CD4-positive, alpha-beta memory T cell (primary cell): Measurements from ENCODE around the gene ASB7. TPM values are rescaled to one million over a fixed set of nuclear protein-coding genes. Genes with fewer than 3 reads are reported as not detected.

Source experiments
- CTCF ChIA-PET: fragments of 350-600 bp; sonication (Branson Sonifier 250); formaldehyde crosslinking; loops from one replicate; lab custom pipeline; 2021; ENCODE audit warnings: inconsistent platforms; ENCODE audit not compliant: partially characterized antibody; lab: Charles Lee
- POLR2A ChIA-PET: fragments of 350-600 bp; sonication (Branson Sonifier 250); formaldehyde crosslinking; loops from one replicate; lab custom pipeline; 2021; ENCODE audit not compliant: partially characterized antibody; lab: Charles Lee
- DNase-seq, 5 donors: peaks; one replicate each; pipeline versions ENCODE4 v3.0.0 to v3.0.0-alpha.2; 2020 to 2022; ENCODE audit warnings: mixed read lengths in 1 of 5
- H3K27ac ChIP-seq: one replicate; pipeline ENCODE4 v1.7.0; 2013; ENCODE audit warnings: low read depth, low read length
- H3K27me3 ChIP-seq: 2 replicates; pipeline ENCODE4 v1.7.0; 2013; ENCODE audit warnings: mild to moderate bottlenecking, low read length, moderate library complexity; ENCODE audit not compliant: insufficient read depth
- H3K36me3 ChIP-seq: 2 replicates; pipeline ENCODE4 v1.7.0; 2013; ENCODE audit warnings: mild to moderate bottlenecking, low read length, moderate library complexity; ENCODE audit not compliant: insufficient read depth
- H3K4me1 ChIP-seq: 2 replicates; pipeline ENCODE4 v1.7.0; 2013; ENCODE audit warnings: mild to moderate bottlenecking, low read length, moderate library complexity; ENCODE audit not compliant: insufficient read depth
- H3K4me3 ChIP-seq, 2 donors: one replicate each; pipeline ENCODE4 v1.7.0; 2013; ENCODE audit warnings: low read length in 2 of 2, mild to moderate bottlenecking in 1 of 2
- H3K9me3 ChIP-seq, 2 donors: one replicate each; pipeline ENCODE4 v1.7.0; 2013; ENCODE audit warnings: low read length in 2 of 2, control low read depth in 1 of 2; ENCODE audit not compliant: control insufficient read depth in 1 of 2
- H3K27ac Mint-ChIP-seq, 7 donors: one replicate each; pipeline ENCODE4 v1.8.0; 2020 to 2021; ENCODE audit warnings: mixed read lengths in 7 of 7, mild to moderate bottlenecking in 6 of 7, inconsistent platforms in 3 of 7, moderate library complexity in 3 of 7
- H3K27me3 Mint-ChIP-seq, 2 donors: one replicate each; pipeline ENCODE4 v1.8.0; 2020 to 2021; ENCODE audit warnings: mixed read lengths in 2 of 2
- H3K36me3 Mint-ChIP-seq, 2 donors: one replicate each; pipeline ENCODE4 v1.8.0; 2020 to 2021; ENCODE audit warnings: mixed read lengths in 2 of 2, inconsistent platforms in 1 of 2, mild to moderate bottlenecking in 1 of 2
- H3K4me1 Mint-ChIP-seq, 4 donors: one replicate each; pipeline ENCODE4 v1.8.0; 2020 to 2021; ENCODE audit warnings: mixed read lengths in 4 of 4, mild to moderate bottlenecking in 1 of 4
- H3K4me3 Mint-ChIP-seq, 8 donors: one replicate each; pipeline ENCODE4 v1.8.0; 2020 to 2021; ENCODE audit warnings: mixed read lengths in 8 of 8, mild to moderate bottlenecking in 7 of 8, moderate library complexity in 6 of 8, inconsistent platforms in 3 of 8
- H3K9me3 Mint-ChIP-seq, 8 donors: one replicate each; pipeline ENCODE4 v1.8.0; 2020 to 2021; ENCODE audit warnings: mixed read lengths in 8 of 8, mild to moderate bottlenecking in 5 of 8, inconsistent platforms in 3 of 8, moderate library complexity in 1 of 8
- intact Hi-C: fragments of 100-400 bp; cut with micrococcal nuclease; formaldehyde crosslinking; loops from one replicate; pipeline ENCODE4 v1.15.1; 2023
- polyA plus RNA-seq, 2 donors: library from polyadenylated mRNA; unstranded; fragments of 300-500 nt; fragmentation: Illumina TruSeq; gene quantifications; one replicate each; pipeline ENCODE4 v1.2.3, GENCODE V29; 2021
- total RNA-seq, 2 experiments: library from RNA; stranded (reverse); gene quantifications; one replicate each; pipeline ENCODE4 v1.2.3, GENCODE V29; 2021

The ASB7 gene
- total and polyA plus RNA-seq, 4 experiments from 2014 or later, result 14.3 to 20.0 (median 17.7) TPM

DNA sequence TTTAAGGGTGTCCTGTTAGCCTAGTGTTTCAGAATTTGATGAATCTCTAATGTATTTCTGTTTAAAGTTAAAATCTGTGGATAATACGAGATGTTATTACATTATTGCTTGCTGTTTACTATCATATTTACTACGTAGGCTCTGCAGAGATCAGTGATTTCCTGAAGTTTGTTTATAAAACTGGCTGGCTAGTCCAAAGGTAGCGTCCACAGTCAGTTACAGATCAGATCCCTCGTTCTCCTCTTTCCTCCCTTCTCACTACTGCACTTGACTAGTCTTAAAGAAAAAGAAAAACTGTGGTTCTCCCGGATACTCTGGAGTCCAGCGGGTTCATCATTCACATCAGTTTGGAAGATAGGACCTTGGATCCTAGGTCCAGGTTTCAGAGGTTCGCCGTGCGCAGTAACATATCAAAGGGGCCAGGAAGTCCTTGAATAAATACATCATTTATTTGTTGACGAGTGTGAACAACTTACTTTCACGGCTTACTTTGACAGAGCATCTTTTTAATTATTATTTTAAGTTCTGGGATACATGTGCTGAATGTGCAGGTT, 35.9 kb downstream of the ASB7 start:
- Histone ChIP-seq H3K9me3 (no peaks in the 10 kb centered on the region), H3K4me1 (peaks cover 27% of the 10 kb centered on the region), H3K4me3 (no peak overlapping the region), H3K27ac (no peak overlapping the region), H3K36me3 (no peaks in the 10 kb centered on the region), H3K27me3 (no peaks in the 10 kb centered on the region)
- no peaks in the 10 kb centered on the region for H3K9me3 Mint-ChIP-seq
- intact Hi-C loops, result no loop called here
- ChIA-PET POLR2A (no interaction called here), CTCF (interaction anchor here (1.3 kb wide), 1 partner anchor 17 kb away, joined by 3 read pairs; no protein-coding TSS in a partner anchor)
- H3K36me3 Mint-ChIP-seq, result peaks cover 13 to 16% of the 10 kb centered on the region in 2 donors
- peaks cover 50 to 84% (median 62%) of the 10 kb centered on the region in 4 donors for H3K4me1 Mint-ChIP-seq
- DNase-seq, result no peak
- H3K27me3 Mint-ChIP-seq, result no peaks in the 10 kb centered on the region
- H3K4me3 Mint-ChIP-seq, result peak overlapping the region in 3 of 8 donors; percentile 46 to 54 (median 50)
- H3K27ac Mint-ChIP-seq, result no peak overlapping the region

DNA sequence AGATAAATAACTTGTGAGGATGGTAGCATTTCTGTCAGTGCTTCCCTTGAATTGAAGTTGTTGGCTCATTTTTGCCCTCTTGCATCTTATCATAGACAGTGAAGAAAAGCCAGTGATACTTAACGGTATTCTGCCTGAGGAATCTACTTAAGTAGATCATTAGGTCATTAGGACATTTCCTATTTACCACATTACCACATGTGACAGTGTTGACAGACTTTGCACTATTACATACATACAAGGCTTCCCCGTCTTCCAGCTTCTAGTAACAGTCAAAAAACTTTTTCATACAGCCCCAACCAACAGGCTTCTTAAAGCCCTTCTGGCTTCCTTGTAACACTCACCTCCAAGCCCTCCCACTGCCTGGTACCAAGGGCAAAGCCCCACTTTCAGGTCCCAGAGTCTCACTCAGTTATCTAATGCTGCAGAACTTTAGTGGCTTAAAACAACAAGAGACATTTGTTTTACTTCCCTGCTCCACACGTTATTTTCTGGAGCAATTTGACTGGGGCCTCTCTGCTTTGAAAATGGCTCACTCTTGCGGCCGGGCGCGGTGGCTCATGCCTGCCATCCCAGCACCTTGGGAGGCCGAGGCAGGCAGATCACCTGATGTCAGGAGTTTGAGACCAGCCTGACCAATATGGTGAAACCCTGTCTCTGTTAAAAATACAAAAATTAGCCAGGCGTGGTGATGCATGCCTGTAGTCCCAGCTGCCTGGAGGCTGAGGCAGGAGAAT, 40.0 kb downstream of the ASB7 start:
- peaks cover 11% of the 10 kb centered on the region for H3K4me1 ChIP-seq
- no peaks in the 10 kb centered on the region for H3K9me3 ChIP-seq
- ChIA-PET POLR2A (no interaction called here), CTCF (no interaction called here)
- no peak overlapping the region for H3K27ac ChIP-seq
- H3K27me3 ChIP-seq, result no peaks in the 10 kb centered on the region
- H3K36me3 Mint-ChIP-seq, result peaks cover 6 to 8% of the 10 kb centered on the region in 2 donors
- peak overlapping the region in 3 of 7 donors; percentile 29 to 87 (median 43) for H3K27ac Mint-ChIP-seq
- intact Hi-C loops, result no loop called here
- H3K36me3 ChIP-seq, result no peaks in the 10 kb centered on the region
- no peak for DNase-seq
- H3K27me3 Mint-ChIP-seq, result no peaks in the 10 kb centered on the region
- peaks cover 34 to 62% (median 37%) of the 10 kb centered on the region in 4 donors for H3K4me1 Mint-ChIP-seq
- H3K4me3 ChIP-seq, result no peak overlapping the region
- no peaks in the 10 kb centered on the region for H3K9me3 Mint-ChIP-seq
- no peak overlapping the region for H3K4me3 Mint-ChIP-seq

DNA sequence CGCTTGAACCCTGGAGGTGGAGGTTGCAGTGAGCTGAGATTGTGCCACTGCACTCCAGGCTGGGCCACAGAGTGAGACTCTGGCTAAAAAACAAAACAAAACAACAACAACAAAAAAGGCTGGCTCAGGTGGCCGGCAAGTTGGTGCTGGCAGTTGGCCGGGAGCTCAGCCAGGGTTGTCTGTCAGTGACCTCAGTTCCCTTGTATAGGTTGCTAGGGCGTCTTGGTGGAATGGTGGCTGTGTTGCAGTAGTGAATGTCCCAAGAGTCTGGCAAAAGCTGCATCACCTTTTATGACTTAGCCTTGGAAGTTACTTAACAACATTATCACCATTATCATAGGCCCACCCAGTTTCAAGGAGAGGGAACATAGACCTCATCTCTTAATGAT, 40.6 kb downstream of the ASB7 start:
- peaks cover 5 to 8% of the 10 kb centered on the region in 2 donors for H3K36me3 Mint-ChIP-seq
- intact Hi-C loops, result no loop called here
- no peaks in the 10 kb centered on the region for H3K27me3 Mint-ChIP-seq
- POLR2A ChIA-PET, result no interaction called here
- Histone ChIP-seq H3K9me3 (no peaks in the 10 kb centered on the region), H3K4me1 (peaks cover 11% of the 10 kb centered on the region), H3K27me3 (no peaks in the 10 kb centered on the region), H3K36me3 (no peaks in the 10 kb centered on the region), H3K27ac (no peak overlapping the region), H3K4me3 (no peak overlapping the region)
- CTCF ChIA-PET, result no interaction called here
- DNase-seq, result no peak
- H3K4me3 Mint-ChIP-seq, result no peak overlapping the region
- H3K27ac Mint-ChIP-seq, result no peak overlapping the region
- no peaks in the 10 kb centered on the region for H3K9me3 Mint-ChIP-seq
- H3K4me1 Mint-ChIP-seq, result peaks cover 32 to 60% (median 36%) of the 10 kb centered on the region in 4 donors

DNA sequence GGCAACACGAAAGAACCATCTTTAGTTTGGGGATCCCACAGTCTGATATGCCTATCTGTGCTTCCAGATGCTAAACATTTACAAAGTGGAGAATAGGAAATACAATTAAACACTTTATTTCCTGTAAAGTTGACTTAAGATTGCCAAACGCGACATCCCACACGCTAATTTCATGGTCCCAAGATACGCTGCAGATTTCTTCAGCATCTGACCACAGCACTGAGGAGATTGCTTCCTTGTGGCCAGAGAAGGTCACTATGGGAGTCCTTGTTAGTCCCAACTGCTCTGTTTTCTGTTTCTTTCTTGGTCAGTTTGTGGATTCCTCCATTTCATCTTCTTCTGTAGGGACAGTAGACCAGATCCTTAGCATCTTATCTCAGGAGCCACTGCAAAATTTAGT, 43.3 kb downstream of the ASB7 start:
- no peaks in the 10 kb centered on the region for H3K27me3 ChIP-seq
- no peak overlapping the region for H3K4me3 ChIP-seq
- H3K9me3 ChIP-seq, result no peaks in the 10 kb centered on the region
- peaks cover 11% of the 10 kb centered on the region for H3K4me1 ChIP-seq
- ChIA-PET CTCF (no interaction called here), POLR2A (no interaction called here)
- H3K27ac ChIP-seq, result no peak overlapping the region
- H3K27me3 Mint-ChIP-seq, result no peaks in the 10 kb centered on the region
- DNase-seq, result no peak
- no peak overlapping the region for H3K4me3 Mint-ChIP-seq
- no peaks in the 10 kb centered on the region for H3K9me3 Mint-ChIP-seq
- H3K27ac Mint-ChIP-seq, result peak overlapping the region in 1 of 7 donors; percentile 0
- intact Hi-C loops, result no loop called here
- H3K36me3 ChIP-seq, result peaks cover 5% of the 10 kb centered on the region
- H3K4me1 Mint-ChIP-seq, result peaks cover 22 to 41% (median 23%) of the 10 kb centered on the region in 4 donors
- H3K36me3 Mint-ChIP-seq, result peaks cover 0 to 26% of the 10 kb centered on the region in 2 donors

DNA sequence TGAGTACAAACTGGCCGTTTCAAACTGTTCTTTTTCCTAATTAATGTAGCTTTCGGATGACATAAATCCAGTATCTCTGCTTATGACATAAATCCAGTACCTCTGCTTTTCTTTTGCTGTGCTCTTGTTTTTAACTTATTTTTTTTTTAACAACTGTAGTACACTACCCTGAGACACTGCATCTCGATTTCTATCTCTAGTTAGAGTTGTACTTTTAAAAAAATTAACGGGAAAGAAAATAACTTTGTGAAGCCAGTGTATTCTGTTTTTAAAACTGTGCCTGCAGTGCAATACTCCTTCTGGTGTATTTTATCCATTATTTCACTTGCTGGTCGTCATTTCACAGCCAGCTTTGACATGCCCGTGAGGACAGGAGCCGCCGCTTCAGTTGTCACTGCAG, 46.6 kb downstream of the ASB7 start:
- Histone ChIP-seq H3K4me1 (no peaks in the 10 kb centered on the region), H3K27me3 (no peaks in the 10 kb centered on the region), H3K9me3 (no peaks in the 10 kb centered on the region), H3K27ac (no peak overlapping the region), H3K4me3 (no peak overlapping the region), H3K36me3 (peaks cover 9% of the 10 kb centered on the region)
- Mint-ChIP-seq H3K4me1 (peaks cover 5 to 17% (median 8%) of the 10 kb centered on the region in 4 donors), H3K36me3 (peaks cover 5 to 37% of the 10 kb centered on the region in 2 donors), H3K27ac (peak overlapping the region in 1 of 7 donors; percentile 16), H3K4me3 (no peak overlapping the region), H3K27me3 (no peaks in the 10 kb centered on the region), H3K9me3 (no peaks in the 10 kb centered on the region)
- DNase-seq, result no peak
- CTCF ChIA-PET, result no interaction called here
- POLR2A ChIA-PET, result no interaction called here
- intact Hi-C loops, result no loop called here

DNA sequence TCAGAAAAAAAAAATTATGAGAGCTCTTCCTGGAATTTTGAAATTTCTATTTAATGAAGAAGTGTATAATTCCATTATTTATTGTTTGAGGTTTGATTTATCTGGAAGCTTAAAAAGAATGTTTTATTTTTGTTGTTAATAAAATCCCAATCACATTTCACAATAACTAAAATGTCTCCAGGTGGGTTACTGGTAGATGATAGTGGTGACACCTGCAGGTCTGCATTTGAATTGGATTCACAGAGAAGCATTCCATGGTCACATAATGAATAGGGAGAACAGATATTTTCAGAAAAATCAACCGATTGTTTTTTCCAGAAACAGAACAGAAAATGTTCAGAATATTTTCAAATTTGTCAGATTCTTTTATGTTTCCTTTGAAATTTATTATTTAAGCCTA, 48.3 kb downstream of the ASB7 start:
- intact Hi-C loops, result no loop called here
- no peak overlapping the region for H3K4me3 Mint-ChIP-seq
- peaks cover 5 to 38% of the 10 kb centered on the region in 2 donors for H3K36me3 Mint-ChIP-seq
- peaks cover 0 to 8% (median 4%) of the 10 kb centered on the region in 4 donors for H3K4me1 Mint-ChIP-seq
- no peak for DNase-seq
- H3K27me3 ChIP-seq, result no peaks in the 10 kb centered on the region
- no peaks in the 10 kb centered on the region for H3K9me3 ChIP-seq
- H3K4me1 ChIP-seq, result no peaks in the 10 kb centered on the region
- peaks cover 9% of the 10 kb centered on the region for H3K36me3 ChIP-seq
- POLR2A ChIA-PET, result no interaction called here
- CTCF ChIA-PET, result interaction anchor here (1.3 kb wide), 1 partner anchor 49 kb away, joined by 3 read pairs; the partner anchor contains the start of genes ASB7 and LINS1
- no peak overlapping the region for H3K4me3 ChIP-seq
- no peaks in the 10 kb centered on the region for H3K27me3 Mint-ChIP-seq
- no peak overlapping the region for H3K27ac ChIP-seq
- no peak overlapping the region for H3K27ac Mint-ChIP-seq
- no peaks in the 10 kb centered on the region for H3K9me3 Mint-ChIP-seq

DNA sequence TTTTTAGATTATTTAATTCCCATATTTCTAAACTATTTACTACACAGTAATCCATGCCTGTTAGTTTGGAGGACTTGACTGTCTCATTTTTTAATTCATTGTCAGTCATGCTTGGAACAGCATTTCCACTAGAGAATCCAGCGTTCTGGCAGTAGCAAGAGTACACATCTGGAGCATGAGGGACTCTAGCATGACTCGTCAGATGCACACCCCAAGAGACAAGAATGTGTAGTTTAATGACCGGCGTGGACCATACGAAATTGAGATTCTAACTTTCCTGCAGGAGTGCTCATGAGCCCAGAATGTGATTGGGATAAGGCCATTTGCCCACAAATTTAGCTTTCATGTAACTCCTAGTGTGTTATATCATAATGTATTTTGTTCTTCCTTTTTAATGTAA, 48.9 kb downstream of the ASB7 start:
- H3K27me3 ChIP-seq, result no peaks in the 10 kb centered on the region
- no peaks in the 10 kb centered on the region for H3K9me3 ChIP-seq
- no peaks in the 10 kb centered on the region for H3K27me3 Mint-ChIP-seq
- H3K27ac ChIP-seq, result no peak overlapping the region
- CTCF ChIA-PET, result interaction anchor here (1.3 kb wide), 1 partner anchor 49 kb away, joined by 3 read pairs; the partner anchor contains the start of genes ASB7 and LINS1
- H3K4me1 Mint-ChIP-seq, result peaks cover 0 to 2% (median 0%) of the 10 kb centered on the region in 4 donors
- H3K36me3 ChIP-seq, result peaks cover 9% of the 10 kb centered on the region
- intact Hi-C loops, result no loop called here
- no peak overlapping the region for H3K4me3 ChIP-seq
- H3K4me3 Mint-ChIP-seq, result no peak overlapping the region
- H3K36me3 Mint-ChIP-seq, result peaks cover 5 to 38% of the 10 kb centered on the region in 2 donors
- POLR2A ChIA-PET, result no interaction called here
- no peak for DNase-seq
- no peaks in the 10 kb centered on the region for H3K4me1 ChIP-seq
- peak overlapping the region in 1 of 7 donors; percentile 77 for H3K27ac Mint-ChIP-seq
- no peaks in the 10 kb centered on the region for H3K9me3 Mint-ChIP-seq
